H1 (cell line): ENCODE measurements around the gene NAXE. TPM values are rescaled to one million over a fixed set of nuclear protein-coding genes. Genes with fewer than 3 reads are reported as not detected.

Source experiments
- CREB1 ChIP-seq: IDR thresholded peaks from 2 replicates; pipeline ENCODE4 v1.6.1; 2012; ENCODE audit warnings: inconsistent platforms
- JUND ChIP-seq: IDR thresholded peaks from 2 replicates; pipeline ENCODE4 v1.6.1; 2011; ENCODE audit warnings: mild to moderate bottlenecking, improper control_type of control experiment, low read length
- KDM4A ChIP-seq: IDR thresholded peaks from one replicate; pipeline ENCODE4 v1.7.1; 2012; ENCODE audit warnings: low read depth, mild to moderate bottlenecking, moderate library complexity, low read length, inconsistent platforms; ENCODE audit not compliant: severe bottlenecking
- NANOG ChIP-seq: IDR thresholded peaks from 2 replicates; pipeline ENCODE4 v1.6.1; 2011; ENCODE audit warnings: low read length, low read depth, mild to moderate bottlenecking, inconsistent platforms; ENCODE audit not compliant: insufficient read depth, poor library complexity, severe bottlenecking
- SAP30 ChIP-seq: fragments of 300-600 bp; sonication (generic); IDR thresholded peaks from 2 replicates; pipeline ENCODE4 v1.7.1; 2012; ENCODE audit warnings: low read length, moderate library complexity, mild to moderate bottlenecking, inconsistent platforms; ENCODE audit not compliant: insufficient read depth, insufficient replicate concordance
- ZNF274 ChIP-seq: IDR thresholded peaks from 2 replicates; pipeline ENCODE4 v1.7.0; 2012; ENCODE audit warnings: low read length, borderline replicate concordance; ENCODE audit errors: extremely low read depth
- polyA plus RNA-seq, 7 experiments: library from polyadenylated mRNA; depleted of rRNA in 3 of 7; stranded (reverse) in 5 of 7; unstranded in 2 of 7; fragments of >200 nt in 5 of 7; fragments of 200-250 nt in 2 of 7; gene quantifications; 1 replicate in 5 of 7; 2 replicates in 1 of 7; 4 replicates in 1 of 7; pipeline versions ENCODE4 v1.2.1 to v1.2.3, GENCODE V29; 2011 to 2013; ENCODE audit warnings: missing spikeins in 2 of 7, mixed read lengths in 2 of 7
- total RNA-seq: library from RNA; stranded (reverse); fragmentation: NEBNext Ultra II Directional; extraction: Animal tissue kit (Norgen Biotek cat#: 25700); gene quantifications from 2 replicates; pipeline ENCODE4 v1.2.1, GENCODE V29; 2021

The NAXE gene
- total and polyA plus RNA-seq, 2 of the 8 experiments (the other 6 are each of a cell fraction or from before 2014, with no cell fraction given) = 73.1 to 74.3 TPM

- TF ChIP-seq KDM4A (no peak), NANOG (no peak), CREB1 (no peak), SAP30 (no peak), JUND (no peak), ZNF274 (no peak)
- TF ChIP-seq, all 59 proteins: peak for 0
Observed at GRCh38 chr1:156600733-156601121, 9.2 kb downstream of the NAXE start (continued).
